A673 (cell line): Measurements from ENCODE around the gene SDK1. TPM values are rescaled to one million over a fixed set of nuclear protein-coding genes. Genes with fewer than 3 reads are reported as not detected.

Experiments
- BruUV-seq: library from RNA; stranded (reverse); fragments of 400-500 nt; replicated peaks from 2 replicates; lab custom pipeline; 2021; lab: Mats Ljungman, UMichigan
- CTCF ChIA-PET: fragments of 300-600 bp; sonication (Branson Sonifier 250); formaldehyde crosslinking; loops from one replicate; lab custom pipeline; 2022; ENCODE audit warnings: antibody characterized with exemption; lab: Charles Lee
- POLR2A ChIA-PET: fragments of 300-600 bp; sonication (Branson Sonifier 250); formaldehyde crosslinking; loops from one replicate; lab custom pipeline; 2022; ENCODE audit warnings: antibody characterized with exemption; ENCODE audit not compliant: low non-redundant PET; lab: Charles Lee
- DNase-seq: peaks from one replicate; pipeline ENCODE4 v3.0.0-alpha.2; 2015; ENCODE audit warnings: low spot score
- H3K27ac ChIP-seq: fragments of 200-600 bp; sonication (generic); 2 replicates; pipeline ENCODE4 v1.5.1; 2016; ENCODE audit warnings: mixed run types, low read depth, mild to moderate bottlenecking, mixed read lengths, antibody characterized with exemption, low read length; ENCODE audit not compliant: poor library complexity, severe bottlenecking
- H3K27me3 ChIP-seq: fragments of 200-600 bp; sonication (generic); replicated peaks from 2 replicates; pipeline ENCODE4 v1.6.1; 2017; ENCODE audit warnings: mixed run types, low read depth, mild to moderate bottlenecking, mixed read lengths, antibody characterized with exemption, low read length; ENCODE audit not compliant: insufficient read depth, poor library complexity
- H3K36me3 ChIP-seq: fragments of 200-600 bp; sonication (generic); 2 replicates; pipeline ENCODE4 v1.6.1; 2016; ENCODE audit warnings: mixed run types, mild to moderate bottlenecking, mixed read lengths, antibody characterized with exemption, low read length; ENCODE audit not compliant: insufficient read depth, poor library complexity, severe bottlenecking
- H3K4me1 ChIP-seq: fragments of 200-600 bp; sonication (generic); 2 replicates; pipeline ENCODE4 v1.6.1; 2017; ENCODE audit warnings: mixed run types, mild to moderate bottlenecking, mixed read lengths, antibody characterized with exemption, low read length; ENCODE audit not compliant: insufficient read depth, poor library complexity, severe bottlenecking
- H3K4me3 ChIP-seq: fragments of 200-600 bp; sonication (generic); 2 replicates; pipeline ENCODE4 v1.5.1; 2016; ENCODE audit warnings: low read depth, mixed run types, mild to moderate bottlenecking, mixed read lengths, low read length; ENCODE audit not compliant: poor library complexity, severe bottlenecking
- H3K9me3 ChIP-seq: fragments of 200-600 bp; sonication (generic); 2 replicates; pipeline ENCODE4 v1.6.1; 2016; ENCODE audit warnings: mixed run types, low read depth, mild to moderate bottlenecking, mixed read lengths, antibody characterized with exemption, low read length; ENCODE audit not compliant: poor library complexity, severe bottlenecking
- CTCF ChIP-seq: fragments of 300-800, 200-600 bp; sonication (generic); conservative IDR thresholded peaks from 2 replicates; pipeline ENCODE4 v1.5.1; 2017; ENCODE audit warnings: low read depth, mild to moderate bottlenecking, antibody characterized with exemption, low read length, moderate library complexity, mixed read lengths
- EZH2 ChIP-seq: fragments of 200-600 bp; sonication (generic); IDR thresholded peaks from 2 replicates; pipeline ENCODE4 v1.6.1; 2017; ENCODE audit warnings: borderline replicate concordance, low read depth, mild to moderate bottlenecking, mixed read lengths, antibody characterized with exemption, low read length; ENCODE audit not compliant: poor library complexity, severe bottlenecking
- intact Hi-C: fragments of 100-400 bp; cut with micrococcal nuclease; formaldehyde crosslinking; loops from one replicate; pipeline ENCODE4 v1.10.0; 2022; ENCODE audit not compliant: unreplicated experiment
- total RNA-seq: library from RNA; stranded (reverse); gene quantifications from 2 replicates; pipeline ENCODE4 v1.2.3, GENCODE V29; 2021

SDK1 gene
- total RNA-seq, 1 experiment from 2014 or later = 14.7 TPM

- H3K4me3 ChIP-seq = no peak overlapping the region
- no peaks in the 10 kb centered on the region for H3K4me1 ChIP-seq
- POLR2A ChIA-PET = no interaction called here
- CTCF ChIA-PET = no interaction called here
- no peak for DNase-seq
- H3K36me3 ChIP-seq = no peaks in the 10 kb centered on the region
- no TSS peak for BruUV-seq
- no peaks in the 10 kb centered on the region for H3K9me3 ChIP-seq
- no peak overlapping the region for H3K27ac ChIP-seq
- intact Hi-C loops = no loop called here
- no peak for TF ChIP-seq EZH2
- TF ChIP-seq CTCF = no peak
- H3K27me3 ChIP-seq = no peaks in the 10 kb centered on the region
Measured at GRCh38 chr7:3979611-3980299, 678.7 kb downstream of the SDK1 start.

GRCh38 chr7:3980300-3980643 lies 679.2 kb downstream of the SDK1 start:
- intact Hi-C loops = no loop called here
- ChIA-PET CTCF (no interaction called here), POLR2A (no interaction called here)
- BruUV-seq = no TSS peak
- DNase-seq = no peak
- H3K9me3 ChIP-seq = no peaks in the 10 kb centered on the region
- no peaks in the 10 kb centered on the region for H3K36me3 ChIP-seq
- H3K4me1 ChIP-seq = no peaks in the 10 kb centered on the region
- no peak overlapping the region for H3K4me3 ChIP-seq
- TF ChIP-seq CTCF = no peak
- TF ChIP-seq EZH2 = no peak
- no peaks in the 10 kb centered on the region for H3K27me3 ChIP-seq
- H3K27ac ChIP-seq = no peak overlapping the region

- H3K27ac ChIP-seq = no peak overlapping the region
- H3K36me3 ChIP-seq = no peaks in the 10 kb centered on the region
- CTCF ChIA-PET = no interaction called here
- H3K9me3 ChIP-seq = no peaks in the 10 kb centered on the region
- no peaks in the 10 kb centered on the region for H3K27me3 ChIP-seq
- POLR2A ChIA-PET = no interaction called here
- no peaks in the 10 kb centered on the region for H3K4me1 ChIP-seq
- no peak overlapping the region for H3K4me3 ChIP-seq
- TF ChIP-seq CTCF (no peak), EZH2 (no peak)
- DNase-seq = no peak
- BruUV-seq = no TSS peak
- intact Hi-C loops = no loop called here
Measured at GRCh38 chr7:3981281-3981680, 680.2 kb downstream of the SDK1 start.
